Measurements from ENCODE around the gene NCR2.

DNA sequence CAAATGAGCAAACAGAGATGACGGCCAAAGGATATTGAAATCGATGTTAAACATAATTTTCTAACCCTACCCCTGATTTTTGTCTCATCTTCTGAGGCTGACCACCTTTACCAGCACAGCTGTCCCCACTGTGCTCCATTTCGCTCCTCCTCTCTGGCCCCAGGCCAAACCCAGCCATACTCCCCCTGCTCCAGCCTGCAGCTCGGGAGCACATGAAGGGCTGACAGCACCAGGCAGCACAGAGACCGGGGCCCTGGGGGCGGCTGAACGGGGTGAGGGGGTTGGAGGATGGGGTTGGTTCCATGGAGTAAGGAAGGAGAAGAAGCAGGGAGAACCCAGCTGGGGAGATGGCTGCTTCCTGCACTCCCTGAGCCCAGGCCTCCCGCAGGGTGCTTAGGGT is 3.2 kb upstream of the NCR2 start:
- TF ChIP-seq, protein P1, sequence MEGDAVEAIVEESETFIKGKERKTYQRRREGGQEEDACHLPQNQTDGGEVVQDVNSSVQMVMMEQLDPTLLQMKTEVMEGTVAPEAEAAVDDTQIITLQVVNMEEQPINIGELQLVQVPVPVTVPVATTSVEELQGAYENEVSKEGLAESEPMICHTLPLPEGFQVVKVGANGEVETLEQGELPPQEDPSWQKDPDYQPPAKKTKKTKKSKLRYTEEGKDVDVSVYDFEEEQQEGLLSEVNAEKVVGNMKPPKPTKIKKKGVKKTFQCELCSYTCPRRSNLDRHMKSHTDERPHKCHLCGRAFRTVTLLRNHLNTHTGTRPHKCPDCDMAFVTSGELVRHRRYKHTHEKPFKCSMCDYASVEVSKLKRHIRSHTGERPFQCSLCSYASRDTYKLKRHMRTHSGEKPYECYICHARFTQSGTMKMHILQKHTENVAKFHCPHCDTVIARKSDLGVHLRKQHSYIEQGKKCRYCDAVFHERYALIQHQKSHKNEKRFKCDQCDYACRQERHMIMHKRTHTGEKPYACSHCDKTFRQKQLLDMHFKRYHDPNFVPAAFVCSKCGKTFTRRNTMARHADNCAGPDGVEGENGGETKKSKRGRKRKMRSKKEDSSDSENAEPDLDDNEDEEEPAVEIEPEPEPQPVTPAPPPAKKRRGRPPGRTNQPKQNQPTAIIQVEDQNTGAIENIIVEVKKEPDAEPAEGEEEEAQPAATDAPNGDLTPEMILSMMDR (conservative IDR thresholded peaks at IDR 0.05) = no peak
- TF ChIP-seq EZH2 (IDR thresholded peaks at IDR 0.05; ENCODE audit: low read depth) = no peak

Measured in PC-9 (cell line).